ENCODE data around the gene GNAT3. TPM values are rescaled to one million over a fixed set of nuclear protein-coding genes. Genes with fewer than 3 reads are reported as not detected.

The GNAT3 gene
- total RNA-seq, 4 donors from 2014 or later = not detected

- Histone ChIP-seq H3K36me3 (no peaks in the 10 kb centered on the region), H3K9me3 (no peaks in the 10 kb centered on the region), H3K27me3 (no peaks in the 10 kb centered on the region), H3K27ac (no peak overlapping the region), H3K4me3 (no peak overlapping the region), H3K4me1 (no peaks in the 10 kb centered on the region)
- TF ChIP-seq POLR2AphosphoS5 (IDR thresholded peaks at IDR 0.05) (no peak), POLR2A (IDR thresholded peaks at IDR 0.05) (no peak), CTCF (IDR thresholded peaks at IDR 0.05) (no peak), EP300 (IDR thresholded peaks at IDR 0.05) (no peak)
- 32 to 33% methylated on average over 3 of the region's 3 CpGs for WGBS, 2 donors (ENCODE audit: low coverage in 1 of 2)
- no peak for ATAC-seq
Observed at GRCh38 chr7:80468931-80469714, 42.7 kb downstream of the GNAT3 start.

GRCh38 chr7:80467069-80467468 lies 44.8 kb downstream of the GNAT3 start:
- no peak for ATAC-seq
- 47 to 58% methylated on average over 3 of the region's 3 CpGs for WGBS, 2 donors (ENCODE audit: low coverage in 1 of 2)
- no peak overlapping the region for H3K27ac ChIP-seq

GRCh38 chr7:80466636-80467035 lies 45.2 kb downstream of the GNAT3 start:
- WGBS, 2 donors (ENCODE audit: low coverage in 1 of 2) = 89 to 100% methylated on average over 1 of the region's 1 CpG
- no peak for ATAC-seq
- Histone ChIP-seq H3K27ac (no peak overlapping the region), H3K9me3 (no peaks in the 10 kb centered on the region), H3K4me3 (no peak overlapping the region), H3K4me1 (no peaks in the 10 kb centered on the region), H3K36me3 (no peaks in the 10 kb centered on the region), H3K27me3 (no peaks in the 10 kb centered on the region)
- no peak for TF ChIP-seq POLR2AphosphoS5 (IDR thresholded peaks at IDR 0.05)
- TF ChIP-seq CTCF (IDR thresholded peaks at IDR 0.05) = no peak
- TF ChIP-seq EP300 (IDR thresholded peaks at IDR 0.05) = no peak
- TF ChIP-seq POLR2A (IDR thresholded peaks at IDR 0.05) = no peak

More at GRCh38 chr7:80467069-80467468, 44.8 kb downstream of the GNAT3 start:
- no peaks in the 10 kb centered on the region for H3K4me1 ChIP-seq
- TF ChIP-seq POLR2A (IDR thresholded peaks at IDR 0.05) (no peak), EP300 (IDR thresholded peaks at IDR 0.05) (no peak)
- no peak overlapping the region for H3K4me3 ChIP-seq
- H3K9me3 ChIP-seq = no peaks in the 10 kb centered on the region
- H3K36me3 ChIP-seq = no peaks in the 10 kb centered on the region
- no peaks in the 10 kb centered on the region for H3K27me3 ChIP-seq

GRCh38 chr7:80464211-80464610 lies 47.7 kb downstream of the GNAT3 start:
- TF ChIP-seq POLR2A (IDR thresholded peaks at IDR 0.05) = no peak
- no peak for TF ChIP-seq EP300 (IDR thresholded peaks at IDR 0.05)
- no peak for TF ChIP-seq POLR2AphosphoS5 (IDR thresholded peaks at IDR 0.05)
- no peak for TF ChIP-seq CTCF (IDR thresholded peaks at IDR 0.05)
- H3K27me3 ChIP-seq = no peaks in the 10 kb centered on the region
- H3K4me3 ChIP-seq = no peak overlapping the region
- no peak overlapping the region for H3K27ac ChIP-seq
- ATAC-seq = no peak
- H3K36me3 ChIP-seq = no peaks in the 10 kb centered on the region
- H3K4me1 ChIP-seq = no peaks in the 10 kb centered on the region
- H3K9me3 ChIP-seq = no peaks in the 10 kb centered on the region

GRCh38 chr7:80463272-80463920 lies 48.5 kb downstream of the GNAT3 start:
- Histone ChIP-seq H3K27me3 (no peaks in the 10 kb centered on the region), H3K27ac (no peak overlapping the region), H3K4me1 (no peaks in the 10 kb centered on the region), H3K36me3 (no peaks in the 10 kb centered on the region), H3K4me3 (no peak overlapping the region), H3K9me3 (no peaks in the 10 kb centered on the region)
- no peak for TF ChIP-seq POLR2AphosphoS5 (IDR thresholded peaks at IDR 0.05)
- no peak for TF ChIP-seq POLR2A (IDR thresholded peaks at IDR 0.05)
- no peak for TF ChIP-seq EP300 (IDR thresholded peaks at IDR 0.05)
- TF ChIP-seq CTCF (IDR thresholded peaks at IDR 0.05) = no peak
- 60 to 68% methylated on average over 4 of the region's 4 CpGs for WGBS, 2 donors (ENCODE audit: low coverage in 1 of 2)
- no peak for ATAC-seq
